ENCODE measurements around the gene NRXN2.

GRCh38 chr11:64724863-64725532 is 2.0 kb upstream of the NRXN2 start:
- TF ChIP-seq POLR2AphosphoS5 (IDR thresholded peaks at IDR 0.05; ENCODE audit: borderline replicate concordance, low read depth, low read length) (no peak), EZH2 (IDR thresholded peaks at IDR 0.05) (no peak), FOXP2 (optimal IDR thresholded peaks at IDR 0.05; ENCODE audit: control extremely low read depth, extremely low read length, insufficient read depth) (no peak)
